Adrenal gland (tissue), 12 donors: ENCODE data around the gene CFAP77. TPM values are rescaled to one million over a fixed set of nuclear protein-coding genes. Genes with fewer than 3 reads are reported as not detected.

ENCODE experiments used
- DNase-seq, 7 donors: peaks; one replicate each; pipeline ENCODE4 v3.0.0-alpha.2; 2019 to 2020
- H3K27ac ChIP-seq, 5 donors: fragments of 200-600 bp; sonication (generic) in 4 of 5; 1 replicate in 3 of 5; 2 replicates in 2 of 5; pipeline versions ENCODE4 v1.5.1 to v1.8.0; 2016 to 2020; ENCODE audit warnings: mild to moderate bottlenecking in 1 of 5
- H3K27me3 ChIP-seq: fragments of 200-600 bp; 2 replicates; pipeline ENCODE4 v1.8.0; 2021
- H3K36me3 ChIP-seq, 2 donors: fragments of 200-600 bp; replicated peaks in 1 of 2; 1 replicate in 1 of 2; 2 replicates in 1 of 2; pipeline versions ENCODE4 v1.5.1 to v1.8.0; 2018 to 2022
- H3K4me1 ChIP-seq, 2 donors: fragments of 200-600 bp; replicated peaks in 1 of 2; 1 replicate in 1 of 2; 2 replicates in 1 of 2; pipeline versions ENCODE4 v1.5.1 to v1.8.0; 2018 to 2021
- H3K4me3 ChIP-seq, 4 donors: fragments of 200-600 bp; sonication (generic) in 3 of 4; one replicate each; pipeline ENCODE4 v1.5.1; 2016 to 2018
- H3K9me3 ChIP-seq, 3 donors: fragments of 200-600 bp; sonication (generic) in 1 of 3; replicated peaks in 1 of 3; 1 replicate in 2 of 3; 2 replicates in 1 of 3; pipeline versions ENCODE4 v1.5.1 to v1.8.0; 2016 to 2021
- POLR2A ChIP-seq, 2 donors: fragments of 450-650 bp; IDR thresholded peaks; one replicate each; pipeline ENCODE4 v1.6.1; 2017; ENCODE audit warnings: antibody characterized with exemption in 2 of 2, mild to moderate bottlenecking in 2 of 2, moderate library complexity in 1 of 2
- WGBS, 4 donors: extraction: QIAGEN DNeasy Blood & Tissue Kit in 2 of 4; methylation state at CpG; one replicate each; pipeline versions ENCODE4 v1.1.5 to v1.1.7; 2013 to 2017; 5-methylcytosine and 5-hydroxymethylcytosine counted together
- intact Hi-C, 2 donors: fragments of 100-400 bp; cut with DNase I; formaldehyde crosslinking; loops; one replicate each; pipeline versions ENCODE4 v1.14.1 to v1.15.0; 2022 to 2023
- polyA plus RNA-seq, 3 donors: library from polyadenylated mRNA; stranded (reverse); fragments of 200-250 nt in 2 of 3; fragments of 350-450 nt in 1 of 3; fragmentation: Illumina TruSeq in 1 of 3; extraction: RNeasy Lipid Tissue Mini Kit (QIAGEN cat#74804) in 1 of 3; gene quantifications; one replicate each; pipeline ENCODE4 v1.2.3, GENCODE V29; 2013 to 2014
- total RNA-seq, 9 donors: library from RNA; depleted of rRNA in 4 of 9; stranded (reverse); fragments of >200 nt in 4 of 9; fragments of 120-200 nt in 1 of 9; fragmentation: NEBNext Ultra II Directional in 1 of 9; extraction: Animal tissue kit (Norgen Biotek cat#: 25700) in 1 of 9; gene quantifications; one replicate each; pipeline versions ENCODE4 v1.1.0 to v1.2.4, GENCODE V29; 2013 to 2023
- TF ChIP-seq, protein P1 (sequence below), 6 experiments: fragments of 450-650 bp in 4 of 6; fragments of 200-600 bp in 2 of 6; sonication (generic) in 1 of 6; IDR thresholded peaks; 1 replicate in 5 of 6; 2 replicates in 1 of 6; pipeline versions ENCODE4 v1.5.1 to v1.8.0; 2016 to 2021; ENCODE audit warnings: antibody characterized with exemption in 6 of 6, mild to moderate bottlenecking in 2 of 6, moderate library complexity in 1 of 6
- donor health status: healthy with polysubstance abuse.
- donor health status: Bipolar disorder and iron deficiency.
- donor health status: DM: yes; HTN: yes; CAD: no.
- donor health status: DM: no; HTN: no; CAD: no.
- donor health status: DM: no; HTN: no; CAD: no.
- donor health status: DM: yes; HTN: yes; CAD: no.

Gene CFAP77
- total and polyA plus RNA-seq, 12 donors, result not detected

DNA sequence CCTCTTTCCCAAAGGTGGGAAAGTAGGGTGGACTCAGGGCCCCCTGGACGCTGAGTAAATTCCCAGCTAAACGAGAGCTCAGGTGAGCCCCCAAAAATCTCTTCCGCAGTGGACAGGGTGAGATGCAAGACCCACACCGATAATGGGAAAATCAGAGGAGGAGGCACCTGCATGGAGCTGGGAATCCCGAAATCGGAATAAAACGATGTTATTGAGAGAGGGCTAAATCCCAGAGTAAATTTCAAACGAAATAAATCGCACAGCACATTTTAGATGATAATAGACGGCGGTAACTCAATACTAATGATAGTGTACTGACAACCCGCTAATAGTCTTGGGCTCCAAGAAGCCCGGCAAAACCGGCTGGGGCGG is 169.4 kb downstream of the CFAP77 start:
- intact Hi-C loops, result loop anchor here (5.0 to 10.0 kb wide), 3 partner anchors 72 to 223 kb away; partner anchors contain the start of gene CFAP77 (in 1 of the 2)
- H3K4me3 ChIP-seq, result no peak overlapping the region
- H3K36me3 ChIP-seq, result no peaks in the 10 kb centered on the region
- DNase-seq, result no peak
- no peaks in the 10 kb centered on the region for H3K9me3 ChIP-seq
- H3K4me1 ChIP-seq, result peaks cover 4 to 9% of the 10 kb centered on the region in 2 donors
- no peak for TF ChIP-seq POLR2A (IDR thresholded peaks at IDR 0.05)
- TF ChIP-seq, protein P1, sequence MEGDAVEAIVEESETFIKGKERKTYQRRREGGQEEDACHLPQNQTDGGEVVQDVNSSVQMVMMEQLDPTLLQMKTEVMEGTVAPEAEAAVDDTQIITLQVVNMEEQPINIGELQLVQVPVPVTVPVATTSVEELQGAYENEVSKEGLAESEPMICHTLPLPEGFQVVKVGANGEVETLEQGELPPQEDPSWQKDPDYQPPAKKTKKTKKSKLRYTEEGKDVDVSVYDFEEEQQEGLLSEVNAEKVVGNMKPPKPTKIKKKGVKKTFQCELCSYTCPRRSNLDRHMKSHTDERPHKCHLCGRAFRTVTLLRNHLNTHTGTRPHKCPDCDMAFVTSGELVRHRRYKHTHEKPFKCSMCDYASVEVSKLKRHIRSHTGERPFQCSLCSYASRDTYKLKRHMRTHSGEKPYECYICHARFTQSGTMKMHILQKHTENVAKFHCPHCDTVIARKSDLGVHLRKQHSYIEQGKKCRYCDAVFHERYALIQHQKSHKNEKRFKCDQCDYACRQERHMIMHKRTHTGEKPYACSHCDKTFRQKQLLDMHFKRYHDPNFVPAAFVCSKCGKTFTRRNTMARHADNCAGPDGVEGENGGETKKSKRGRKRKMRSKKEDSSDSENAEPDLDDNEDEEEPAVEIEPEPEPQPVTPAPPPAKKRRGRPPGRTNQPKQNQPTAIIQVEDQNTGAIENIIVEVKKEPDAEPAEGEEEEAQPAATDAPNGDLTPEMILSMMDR (IDR thresholded peaks at IDR 0.05), result no peak
- H3K27ac ChIP-seq, result no peak overlapping the region
- WGBS, 4 donors, result 10 to 14% (median 13%) methylated on average over 15 of the region's 15 CpGs
- peaks cover 73% of the 10 kb centered on the region for H3K27me3 ChIP-seq

- Histone ChIP-seq H3K36me3 (no peaks in the 10 kb centered on the region), H3K4me3 (peak within 1 kb of the TSS in 2 of 4 donors; percentile 43 to 54), H3K27me3 (peaks cover 94% of the 10 kb centered on the region), H3K9me3 (no peaks in the 10 kb centered on the region), H3K27ac (no peak within 1 kb of the TSS), H3K4me1 (peaks cover 4 to 9% of the 10 kb centered on the region in 2 donors)
- DNase-seq, result no peak
- 0 to 5% (median 3%) methylated on average over 8 to 36 of the region's 36 CpGs for WGBS, 4 donors
- intact Hi-C loops, result no loop called here
- no peak for TF ChIP-seq POLR2A (IDR thresholded peaks at IDR 0.05)
- TF ChIP-seq, protein P1 (IDR thresholded peaks at IDR 0.05), result no peak
Observed at GRCh38 chr9:132582276-132582785, 172.3 kb downstream of the CFAP77 start, which contains the start of gene BARHL1. Gene BARHL1 (plus strand): TSS chr9:132582606. CDS start chr9:132582798, 192 bp downstream.

DNA sequence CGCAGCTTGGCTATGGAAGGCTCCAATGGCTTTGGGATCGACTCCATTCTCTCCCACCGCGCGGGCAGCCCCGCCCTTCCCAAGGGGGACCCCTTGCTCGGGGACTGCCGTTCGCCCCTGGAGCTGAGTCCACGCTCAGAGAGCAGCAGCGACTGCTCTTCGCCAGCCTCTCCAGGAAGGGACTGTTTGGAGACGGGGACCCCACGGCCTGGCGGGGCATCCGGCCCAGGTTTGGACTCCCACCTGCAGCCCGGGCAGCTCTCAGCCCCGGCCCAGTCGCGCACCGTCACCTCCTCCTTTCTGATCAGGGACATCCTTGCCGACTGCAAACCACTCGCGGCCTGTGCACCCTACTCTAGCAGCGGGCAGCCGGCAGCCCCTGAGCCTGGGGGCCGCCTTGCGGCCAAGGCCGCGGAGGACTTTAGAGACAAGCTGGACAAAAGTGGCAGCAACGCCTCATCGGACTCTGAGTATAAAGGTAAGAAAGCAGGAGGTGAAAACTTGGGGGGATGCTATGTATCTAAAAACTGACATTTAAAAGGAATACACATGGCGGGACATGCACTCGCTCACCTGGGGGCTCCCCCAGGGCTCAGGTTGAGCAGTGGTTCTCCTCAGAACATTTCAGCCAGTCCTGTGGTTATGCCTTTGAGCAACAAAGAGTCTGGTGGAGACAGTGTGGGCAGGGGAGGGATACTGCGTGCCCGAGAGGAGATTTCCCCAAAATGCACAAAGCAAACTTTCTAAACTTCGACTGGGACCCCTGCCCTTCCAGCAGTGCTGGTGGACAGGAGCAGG is 173.0 kb downstream of the CFAP77 start:
- 9 to 14% (median 12%) methylated on average over 8 to 37 of the region's 37 CpGs for WGBS, 4 donors
- Histone ChIP-seq H3K4me3 (no peak overlapping the region), H3K27ac (no peak overlapping the region), H3K9me3 (no peaks in the 10 kb centered on the region), H3K36me3 (no peaks in the 10 kb centered on the region), H3K27me3 (peaks cover 94% of the 10 kb centered on the region), H3K4me1 (peaks cover 4 to 9% of the 10 kb centered on the region in 2 donors)
- intact Hi-C loops, result no loop called here
- no peak for DNase-seq
- TF ChIP-seq, protein P1 (IDR thresholded peaks at IDR 0.05), result no peak
- TF ChIP-seq POLR2A (IDR thresholded peaks at IDR 0.05), result no peak

DNA sequence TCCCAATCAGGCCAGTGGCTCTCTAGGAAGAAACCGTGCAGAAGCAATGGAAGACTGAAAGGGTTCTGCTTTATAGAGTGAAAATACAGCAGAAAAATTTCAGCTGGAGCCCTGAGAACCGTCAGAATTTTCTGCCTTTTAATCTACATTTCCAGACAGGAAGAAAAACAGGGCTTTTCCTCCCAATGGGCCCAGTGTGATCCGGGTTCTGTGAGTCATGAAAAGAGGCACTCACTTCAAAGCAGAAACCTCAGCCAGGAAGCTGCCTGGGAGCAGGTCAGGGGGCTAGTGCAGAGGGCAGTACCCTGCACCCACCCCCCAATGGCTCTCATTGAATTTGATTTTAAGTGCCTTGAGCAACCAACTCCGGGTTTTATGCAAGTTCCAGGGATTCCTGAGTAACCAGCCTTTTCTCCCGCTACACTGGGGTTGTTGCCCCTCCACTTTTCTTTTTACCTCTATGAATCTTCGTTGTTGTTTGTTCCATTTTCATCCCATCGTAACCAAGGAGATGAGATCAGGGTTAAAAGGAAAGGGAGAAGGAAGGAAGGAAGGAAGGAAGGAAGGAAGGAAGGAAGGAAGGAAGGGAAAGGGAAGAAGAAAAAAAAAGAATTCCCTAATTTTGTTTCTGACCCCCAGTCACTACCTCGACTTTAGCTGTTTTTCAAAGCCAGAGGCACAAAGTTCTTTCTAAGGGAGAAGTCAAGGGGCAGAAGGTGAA is 173.7 kb downstream of the CFAP77 start:
- intact Hi-C loops, result no loop called here
- peaks cover 94% of the 10 kb centered on the region for H3K27me3 ChIP-seq

More for the DNA sequence above, 173.7 kb downstream of the CFAP77 start:
- no peak for TF ChIP-seq POLR2A (IDR thresholded peaks at IDR 0.05)
- TF ChIP-seq, protein P1 (IDR thresholded peaks at IDR 0.05), result no peak
- Histone ChIP-seq H3K27ac (no peak overlapping the region), H3K4me3 (no peak overlapping the region), H3K9me3 (no peaks in the 10 kb centered on the region), H3K4me1 (peaks cover 4 to 9% of the 10 kb centered on the region in 2 donors), H3K36me3 (no peaks in the 10 kb centered on the region)
- DNase-seq, result no peak
- WGBS, 4 donors, result 6 to 7% (median 6%) methylated on average over 8 of the region's 8 CpGs
